GM12864 (cell line): ENCODE data around the gene HOGA1.

ENCODE experiments used
- DNase-seq: peaks from one replicate; pipeline ENCODE4 v3.0.0-alpha.2; 2011; ENCODE audit warnings: low read depth
- H3K4me3 ChIP-seq: 2 replicates; pipeline ENCODE4 v1.5.1; 2011; ENCODE audit warnings: mild to moderate bottlenecking, low read depth, low read length, control low read depth
- TF ChIP-seq, protein P1 (sequence below): IDR thresholded peaks from 2 replicates; pipeline ENCODE4 v1.5.1; 2011; ENCODE audit warnings: low read depth, mild to moderate bottlenecking, moderate library complexity, low read length, control low read depth, inconsistent platforms; ENCODE audit errors: missing control alignments

Gene HOGA1

DNA sequence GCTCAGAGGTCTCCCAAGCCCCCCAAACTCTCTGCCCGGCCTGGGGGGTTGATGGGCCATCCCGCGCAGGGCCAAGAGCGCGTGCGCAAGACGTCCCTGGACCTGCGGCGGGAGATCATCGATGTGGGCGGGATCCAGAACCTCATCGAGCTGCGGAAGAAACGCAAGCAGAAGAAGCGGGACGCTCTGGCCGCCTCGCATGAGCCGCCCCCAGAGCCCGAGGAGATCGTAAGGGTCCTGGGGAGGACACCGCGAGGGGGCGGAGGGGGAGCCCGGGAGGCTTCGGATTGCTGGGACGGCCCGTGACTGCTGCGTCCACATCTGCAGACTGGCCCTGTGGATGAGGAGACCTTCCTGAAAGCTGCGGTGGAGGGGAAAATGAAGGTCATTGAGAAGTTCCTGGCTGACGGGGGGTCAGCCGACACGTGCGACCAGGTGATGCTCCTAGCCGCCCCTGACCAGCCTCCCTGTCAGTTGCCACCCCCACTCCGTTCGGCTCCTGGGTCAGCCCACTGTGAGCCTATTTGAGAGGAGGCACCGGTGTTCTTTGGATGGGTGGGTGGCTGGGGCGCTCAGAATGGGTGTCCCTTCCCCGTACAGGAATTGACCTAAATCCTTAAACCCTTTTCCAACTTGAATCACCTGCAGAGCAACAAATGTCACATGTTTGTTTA, 5.9 kb upstream of the HOGA1 start:
- no peak overlapping the region for H3K4me3 ChIP-seq
- TF ChIP-seq, protein P1, sequence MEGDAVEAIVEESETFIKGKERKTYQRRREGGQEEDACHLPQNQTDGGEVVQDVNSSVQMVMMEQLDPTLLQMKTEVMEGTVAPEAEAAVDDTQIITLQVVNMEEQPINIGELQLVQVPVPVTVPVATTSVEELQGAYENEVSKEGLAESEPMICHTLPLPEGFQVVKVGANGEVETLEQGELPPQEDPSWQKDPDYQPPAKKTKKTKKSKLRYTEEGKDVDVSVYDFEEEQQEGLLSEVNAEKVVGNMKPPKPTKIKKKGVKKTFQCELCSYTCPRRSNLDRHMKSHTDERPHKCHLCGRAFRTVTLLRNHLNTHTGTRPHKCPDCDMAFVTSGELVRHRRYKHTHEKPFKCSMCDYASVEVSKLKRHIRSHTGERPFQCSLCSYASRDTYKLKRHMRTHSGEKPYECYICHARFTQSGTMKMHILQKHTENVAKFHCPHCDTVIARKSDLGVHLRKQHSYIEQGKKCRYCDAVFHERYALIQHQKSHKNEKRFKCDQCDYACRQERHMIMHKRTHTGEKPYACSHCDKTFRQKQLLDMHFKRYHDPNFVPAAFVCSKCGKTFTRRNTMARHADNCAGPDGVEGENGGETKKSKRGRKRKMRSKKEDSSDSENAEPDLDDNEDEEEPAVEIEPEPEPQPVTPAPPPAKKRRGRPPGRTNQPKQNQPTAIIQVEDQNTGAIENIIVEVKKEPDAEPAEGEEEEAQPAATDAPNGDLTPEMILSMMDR, result no peak
- DNase-seq, result no peak

DNA sequence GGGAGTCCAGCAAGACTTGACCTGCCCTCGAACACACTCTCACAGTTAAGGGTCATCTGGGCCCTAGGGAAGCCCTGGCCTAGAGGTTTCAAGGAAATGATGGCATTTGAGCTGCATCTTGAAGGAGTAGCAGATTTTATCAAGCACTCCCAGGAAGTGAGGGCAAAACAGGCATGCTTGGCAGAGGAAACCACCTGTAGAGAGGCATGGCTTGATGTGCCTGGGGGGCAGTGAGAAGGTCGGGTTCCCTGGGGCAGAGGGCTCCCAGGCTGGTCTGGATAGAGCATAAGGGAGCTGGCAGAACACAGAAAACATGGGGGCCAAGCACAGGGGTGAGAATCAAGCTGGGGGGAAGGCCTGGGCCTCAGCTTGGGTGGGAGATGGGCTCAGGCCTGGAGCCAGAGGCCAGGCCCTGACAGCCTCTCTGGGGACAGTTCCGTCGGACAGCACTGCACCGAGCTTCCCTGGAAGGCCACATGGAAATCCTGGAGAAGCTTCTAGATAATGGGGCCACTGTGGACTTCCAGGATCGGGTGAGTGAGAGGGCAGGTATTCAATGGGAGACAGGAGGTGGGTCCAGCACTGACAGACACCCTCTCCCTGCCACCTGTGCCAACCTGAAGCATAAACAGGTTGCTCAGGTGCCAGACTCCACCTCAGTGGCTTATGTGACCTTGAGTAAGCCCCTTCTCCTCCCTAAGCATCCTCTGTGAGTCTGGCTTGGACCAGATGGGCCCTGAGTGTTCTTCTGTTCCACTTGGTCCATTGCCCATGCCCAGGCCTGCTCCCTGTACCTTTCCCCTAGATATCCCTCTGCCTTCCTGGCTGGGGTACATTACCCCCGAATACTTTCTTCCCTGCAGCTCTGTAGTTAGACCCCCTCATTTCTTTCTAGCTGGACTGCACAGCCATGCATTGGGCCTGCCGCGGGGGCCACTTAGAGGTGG, 3.5 kb upstream of the HOGA1 start:
- TF ChIP-seq, protein P1, result no peak
- DNase-seq, result no peak
- H3K4me3 ChIP-seq, result no peak overlapping the region

DNA sequence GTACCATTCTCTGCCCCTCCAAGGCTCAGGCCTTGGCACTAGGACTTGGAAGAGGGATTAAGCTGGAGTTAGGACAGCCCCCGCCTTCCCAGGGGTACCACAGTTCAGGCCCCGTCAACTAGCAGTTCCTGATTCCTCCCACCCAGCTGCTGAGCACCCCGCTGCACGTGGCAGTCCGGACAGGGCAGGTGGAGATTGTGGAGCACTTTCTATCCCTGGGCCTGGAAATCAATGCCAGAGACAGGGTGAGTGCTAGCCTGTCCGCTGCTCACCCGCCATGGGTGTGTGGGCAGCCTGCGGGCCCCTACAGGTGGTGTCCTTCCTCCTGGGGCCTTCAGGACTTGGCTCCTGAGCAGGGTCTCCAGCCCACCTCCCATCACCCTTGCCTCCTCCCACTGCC, 2.0 kb upstream of the HOGA1 start:
- TF ChIP-seq, protein P1, result no peak
- no peak for DNase-seq
- no peak overlapping the region for H3K4me3 ChIP-seq

DNA sequence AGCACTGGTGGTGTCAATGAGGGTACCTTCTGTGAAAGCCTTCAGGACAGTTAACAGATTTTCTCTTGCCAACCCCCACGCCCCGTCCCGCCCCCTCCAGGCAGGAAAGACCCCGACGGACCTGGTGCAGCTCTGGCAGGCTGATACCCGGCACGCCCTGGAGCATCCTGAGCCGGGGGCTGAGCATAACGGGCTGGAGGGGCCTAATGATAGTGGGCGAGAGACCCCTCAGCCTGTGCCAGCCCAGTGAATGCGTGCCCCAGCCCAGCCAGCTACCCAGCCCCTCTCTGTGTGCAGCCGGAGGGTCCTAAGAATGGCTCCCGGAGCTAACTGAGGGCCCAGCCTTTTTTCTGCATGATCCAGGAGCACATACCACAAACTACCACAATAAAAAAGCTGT, 713 bp upstream of the HOGA1 start:
- H3K4me3 ChIP-seq, result no peak overlapping the region
- no peak for DNase-seq
- TF ChIP-seq, protein P1, result no peak

DNA sequence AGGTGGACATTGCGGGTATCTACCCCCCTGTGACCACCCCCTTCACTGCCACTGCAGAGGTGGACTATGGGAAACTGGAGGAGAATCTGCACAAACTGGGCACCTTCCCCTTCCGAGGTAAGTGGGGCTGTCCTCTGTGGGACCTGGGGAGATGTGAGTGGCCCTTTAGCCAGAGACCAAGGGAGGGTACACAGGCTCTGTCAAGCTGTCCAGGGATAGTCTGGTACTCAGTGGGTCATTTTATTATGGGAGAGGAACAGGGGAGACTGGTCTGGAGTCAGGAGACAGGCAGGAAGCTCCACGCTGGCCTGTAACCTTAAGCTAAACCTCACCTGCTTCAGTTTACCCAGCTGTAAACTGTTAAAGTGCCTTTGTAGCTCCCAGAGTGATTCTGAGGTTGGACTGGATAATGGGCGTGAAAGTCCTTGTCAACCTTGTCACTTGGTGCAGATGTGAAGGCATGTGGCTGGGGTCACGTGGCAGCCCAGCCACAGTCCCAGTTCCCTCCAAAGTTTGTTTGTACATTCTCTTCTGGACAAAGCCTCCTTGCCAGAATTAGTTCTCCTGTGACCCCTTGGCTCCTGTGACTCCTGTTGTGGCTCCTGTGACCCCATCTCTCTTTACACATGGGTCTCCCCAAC, 729 bp downstream of the HOGA1 start:
- DNase-seq, result no peak
- TF ChIP-seq, protein P1, result no peak
- no peak overlapping the region for H3K4me3 ChIP-seq

DNA sequence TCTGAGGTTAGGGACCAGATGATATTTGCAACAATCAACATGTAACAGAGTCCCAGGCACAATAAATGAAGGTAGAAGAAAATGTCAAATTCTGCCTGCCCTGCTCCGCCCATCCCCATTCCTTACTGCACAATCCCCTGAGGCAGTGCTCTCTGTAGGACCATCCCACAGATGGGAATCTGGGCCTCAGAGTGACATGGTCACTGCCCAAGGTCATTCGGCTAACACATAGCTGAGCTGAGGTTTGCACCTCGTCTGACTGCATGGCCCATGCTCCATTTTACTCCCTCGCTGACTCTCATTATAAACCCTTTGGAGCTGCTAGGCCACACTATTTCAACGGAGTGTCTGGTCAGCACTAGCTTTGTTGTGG, 1.2 kb downstream of the HOGA1 start:
- no peak for DNase-seq
- TF ChIP-seq, protein P1, result no peak
- H3K4me3 ChIP-seq, result no peak overlapping the region
